GM21576 (cell line): ENCODE results near the gene SRPK1.
"Not testable (repeated sequence)": the region's sequence is repeated elsewhere in the genome, so short reads cannot be mapped to it uniquely, and the experiment has no call there.

Source experiments
- ATAC-seq: cut with Tn5 transposase; IDR thresholded peaks from one replicate; pipeline ENCODE4 v1.9.1; 2021; ENCODE audit warnings: mild to moderate bottlenecking, moderate library complexity; ENCODE audit not compliant: unreplicated experiment

Gene SRPK1

GRCh38 chr6:35920793-35921732 is at the start of gene SRPK1:
SRPK1 (minus strand) TSS chr6:35921098; CDS start chr6:35921056, 42 bp downstream.
- ATAC-seq: peak; percentile 70

- ATAC-seq: no peak
Observed at GRCh38 chr6:35970181-35970580, 49.3 kb upstream of the SRPK1 start.

- ATAC-seq: no peak
Observed at GRCh38 chr6:35969646-35970045, 48.7 kb upstream of the SRPK1 start.

- no peak for ATAC-seq
Observed at GRCh38 chr6:35968821-35969220, 47.9 kb upstream of the SRPK1 start.

- no peak for ATAC-seq
Observed at GRCh38 chr6:35967076-35967774, 46.3 kb upstream of the SRPK1 start.

GRCh38 chr6:35962779-35963560 is 42.1 kb upstream of the SRPK1 start:
- ATAC-seq: no peak

- ATAC-seq: no peak
Observed at GRCh38 chr6:35960187-35960586, 39.3 kb upstream of the SRPK1 start.

- ATAC-seq: no peak
Observed at GRCh38 chr6:35955970-35956369, 35.1 kb upstream of the SRPK1 start.

GRCh38 chr6:35955521-35955920 is 34.6 kb upstream of the SRPK1 start:
- ATAC-seq: no peak

- no peak for ATAC-seq
Observed at GRCh38 chr6:35955071-35955470, 34.2 kb upstream of the SRPK1 start.

- ATAC-seq: no peak
Observed at GRCh38 chr6:35954333-35954732, 33.4 kb upstream of the SRPK1 start.

GRCh38 chr6:35948725-35949124 is 27.8 kb upstream of the SRPK1 start:
- ATAC-seq: no peak

GRCh38 chr6:35945650-35946025 is 24.7 kb upstream of the SRPK1 start:
- ATAC-seq: no peak

GRCh38 chr6:35943390-35943789 is 22.5 kb upstream of the SRPK1 start:
- no peak for ATAC-seq

- no peak for ATAC-seq
Observed at GRCh38 chr6:35942355-35942754, 21.5 kb upstream of the SRPK1 start.

GRCh38 chr6:35941170-35941569 is 20.3 kb upstream of the SRPK1 start:
- ATAC-seq: not testable (repeated sequence)

- ATAC-seq: not testable (repeated sequence)
Observed at GRCh38 chr6:35940014-35940413, 19.1 kb upstream of the SRPK1 start.

GRCh38 chr6:35939259-35939658 is 18.4 kb upstream of the SRPK1 start:
- ATAC-seq: not testable (repeated sequence)

- ATAC-seq: no peak
Observed at GRCh38 chr6:35936681-35937359, 15.9 kb upstream of the SRPK1 start.

- ATAC-seq: no peak
Observed at GRCh38 chr6:35935469-35935868, 14.6 kb upstream of the SRPK1 start.

- no peak for ATAC-seq
Observed at GRCh38 chr6:35933844-35934243, 12.9 kb upstream of the SRPK1 start.
